ENCODE measurements around the gene ISM1.

- TF ChIP-seq CTCF (conservative IDR thresholded peaks at IDR 0.05) (no peak), ZFX (IDR thresholded peaks at IDR 0.05) (no peak)
These were observed 44.9 kb downstream of the ISM1 start for GRCh38 chr20:13265941-13266340.
